ENCODE data around the gene LBHD2.
A peak's percentile ranks its signal among the peaks of the same experiment; 100 is the strongest.
"Not testable (repeated sequence)": the region's sequence is repeated elsewhere in the genome, so short reads cannot be mapped to it uniquely, and the experiment has no call there.

Gene LBHD2

DNA sequence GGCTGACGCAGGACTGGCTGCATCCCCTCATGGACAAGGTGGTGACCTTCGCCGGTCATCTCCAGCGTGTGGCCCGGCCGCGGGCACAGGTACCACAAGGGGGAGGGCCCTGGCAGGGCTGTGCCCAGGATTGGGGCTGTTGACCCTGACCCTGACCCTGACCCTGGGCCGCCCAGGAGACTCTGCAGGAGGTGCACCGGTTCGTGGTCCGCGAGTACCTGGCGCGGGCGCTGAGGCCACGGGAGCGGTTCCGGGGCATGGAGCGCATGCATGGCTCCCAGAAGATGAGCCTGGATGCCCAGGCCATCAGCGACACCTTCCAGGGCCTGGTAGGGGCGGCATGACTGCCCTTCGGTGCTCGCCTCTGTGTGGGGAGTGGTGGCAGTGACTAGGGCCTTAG is 23.4 kb downstream of the LBHD2 start:
- DNase-seq, result no peak

DNA sequence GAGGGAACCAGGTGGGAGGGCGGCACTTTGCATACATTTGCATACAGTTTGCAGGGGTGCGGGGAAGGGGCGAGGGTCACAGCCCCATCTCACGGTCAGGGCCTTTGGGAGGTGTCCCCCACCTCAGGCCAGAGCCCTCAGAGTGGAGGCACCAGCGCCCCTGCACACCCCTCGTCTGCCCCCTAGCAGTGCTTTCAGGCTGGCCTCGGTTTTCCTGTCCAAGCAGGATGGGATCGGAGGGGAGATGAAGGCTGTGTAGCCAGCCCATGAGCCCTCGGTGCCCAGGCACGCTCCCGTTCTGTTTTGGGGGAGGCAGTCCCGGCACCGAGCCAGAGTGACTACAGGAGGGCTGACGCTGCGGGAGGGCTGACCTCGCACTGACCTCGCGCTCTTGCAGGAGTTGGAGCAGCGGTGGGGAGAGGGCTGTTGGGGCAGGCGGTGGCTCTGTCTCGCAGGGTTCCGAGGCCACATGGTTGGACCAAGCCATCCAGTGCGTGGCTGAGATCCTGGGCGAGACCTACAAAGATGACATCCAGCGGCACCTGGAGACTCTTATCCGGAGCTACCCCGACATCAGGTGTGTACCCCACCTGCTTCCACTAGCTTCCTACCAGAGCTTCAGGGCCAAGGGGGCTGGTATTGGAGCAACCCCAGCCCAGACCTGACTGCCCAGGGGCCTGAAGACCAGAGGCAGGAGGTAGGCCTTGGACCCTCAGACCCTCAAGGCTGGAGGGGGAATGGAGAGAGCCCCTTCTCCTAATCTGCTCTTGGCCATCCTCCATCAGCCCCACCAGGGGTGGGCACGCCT is 24.1 kb downstream of the LBHD2 start:
- no peak for DNase-seq

DNA sequence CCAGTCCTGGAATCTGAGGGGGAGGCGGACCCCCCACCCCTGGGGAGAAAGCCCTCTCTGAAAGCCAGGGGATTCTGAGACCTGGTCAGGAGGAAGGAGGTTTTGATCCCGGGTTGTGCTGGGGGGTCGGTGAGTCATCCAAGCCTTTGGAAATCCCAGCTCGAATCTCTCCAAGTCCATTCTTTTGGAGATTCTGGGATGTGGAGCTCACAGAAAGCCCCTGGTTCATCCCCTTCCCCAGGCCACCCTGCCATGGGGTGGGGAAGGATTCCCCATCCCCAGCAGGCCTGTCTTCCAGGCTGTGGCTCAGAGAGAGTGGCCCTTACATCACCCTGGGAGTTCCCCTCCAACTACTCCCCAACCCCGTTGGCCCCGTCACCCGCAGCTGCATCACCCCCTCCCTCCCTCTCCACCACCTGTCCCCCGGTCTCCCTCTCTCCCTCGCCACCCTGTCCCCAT is 24.8 kb downstream of the LBHD2 start:
- DNase-seq, result no peak

DNA sequence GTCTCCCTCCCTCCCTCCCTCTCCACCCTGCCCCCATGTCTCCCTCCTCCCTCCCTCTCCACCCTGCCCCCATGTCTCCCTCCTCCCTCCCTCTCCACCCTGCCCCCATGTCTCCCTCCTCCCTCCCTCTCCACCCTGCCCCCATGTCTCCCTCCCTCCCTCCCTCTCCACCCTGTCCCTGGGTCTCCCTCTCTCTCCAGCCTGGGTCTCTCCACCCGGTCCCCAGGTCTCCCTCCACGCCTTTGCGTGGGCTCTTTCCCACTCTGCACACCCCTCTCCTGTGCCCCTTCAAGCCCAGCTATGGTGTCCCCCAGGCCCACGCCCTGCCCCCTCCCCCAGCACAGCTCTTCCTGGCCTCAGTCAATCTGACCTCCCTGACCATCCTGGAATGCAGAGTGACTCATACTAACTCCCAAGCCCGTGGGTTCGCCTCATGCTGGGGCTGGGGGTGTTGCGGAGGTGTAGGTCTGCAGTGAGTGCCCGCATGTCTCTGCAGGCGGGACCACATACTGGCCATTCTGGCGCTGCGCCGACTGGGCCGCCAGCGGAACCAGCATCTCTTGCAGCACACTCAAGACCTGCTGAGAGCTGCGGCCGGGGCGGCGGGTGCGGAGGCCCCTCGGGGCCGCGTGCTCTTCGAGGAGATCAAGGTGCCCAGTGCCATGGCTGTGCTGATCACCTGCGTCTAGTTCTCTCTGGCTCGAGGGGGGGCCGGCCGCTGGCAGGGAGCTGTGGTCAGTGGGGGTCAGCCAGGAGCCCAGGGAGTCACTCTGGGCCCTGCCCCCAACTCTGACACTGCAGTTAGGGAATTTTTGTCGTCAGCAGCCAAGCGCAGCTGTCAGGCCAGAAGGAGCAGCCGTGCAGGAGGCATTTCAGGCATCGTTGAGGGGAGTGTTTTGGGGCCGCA is 25.8 kb downstream of the LBHD2 start:
- no peak for DNase-seq

DNA sequence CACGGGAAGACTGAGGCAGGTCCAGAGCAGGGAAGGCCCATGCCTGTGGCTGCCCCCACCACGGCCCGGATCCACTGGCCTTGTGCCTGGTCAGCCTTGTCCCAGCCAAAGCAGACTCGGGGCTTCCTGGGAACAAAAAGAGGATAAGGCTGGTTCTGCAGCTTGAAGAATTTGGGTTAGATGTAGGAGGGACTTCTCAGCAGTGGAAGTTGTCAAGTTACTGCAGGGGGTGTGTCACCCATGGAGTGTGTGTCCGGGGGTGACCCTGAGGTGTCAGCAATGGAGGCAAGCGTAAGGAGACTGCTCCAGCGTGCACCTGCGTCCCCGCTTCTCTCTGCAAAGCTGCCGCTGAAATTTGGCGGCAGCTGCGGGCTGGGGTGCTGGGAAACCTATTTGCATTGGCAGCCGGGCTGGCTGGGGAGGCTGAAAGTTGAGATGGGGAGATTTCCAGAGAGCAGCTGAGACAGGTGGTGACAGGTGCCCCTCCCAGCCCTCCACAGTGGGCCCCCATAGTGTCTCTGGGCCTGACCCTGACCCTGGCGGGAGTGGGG is 26.7 kb downstream of the LBHD2 start:
- no peak for DNase-seq

DNA sequence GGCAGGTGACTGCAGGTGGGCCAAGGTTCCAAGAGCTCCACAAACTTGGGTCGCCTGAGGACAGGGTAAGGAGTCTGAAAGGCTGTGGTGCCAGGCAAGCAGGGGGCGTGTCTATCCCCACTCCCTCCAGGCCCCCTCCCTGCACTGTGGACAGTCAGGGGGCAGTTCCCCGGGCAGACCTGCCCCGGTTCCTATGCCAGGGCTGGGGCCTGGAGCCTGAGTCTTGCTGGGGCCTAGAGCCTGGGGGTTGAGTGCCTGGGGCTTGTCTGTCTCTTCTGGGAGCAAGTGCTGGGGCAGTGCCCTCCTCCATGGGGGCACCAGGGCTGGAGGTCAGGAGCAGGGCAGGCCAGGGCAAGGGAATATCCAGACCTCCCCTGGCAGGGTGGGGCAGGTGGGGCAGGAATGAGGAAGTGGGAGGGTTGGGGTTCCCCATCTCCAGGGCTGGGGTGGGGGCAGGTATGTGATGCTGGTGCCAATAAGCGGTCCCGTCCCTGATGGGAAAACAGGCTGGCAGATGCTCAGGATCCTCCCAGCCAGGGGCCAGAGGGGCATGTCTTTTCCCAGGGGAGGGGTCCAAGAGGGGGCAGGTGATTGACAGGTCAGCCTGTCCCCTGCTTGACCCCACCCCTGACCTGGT is 27.3 kb downstream of the LBHD2 start:
- DNase-seq, result no peak

DNA sequence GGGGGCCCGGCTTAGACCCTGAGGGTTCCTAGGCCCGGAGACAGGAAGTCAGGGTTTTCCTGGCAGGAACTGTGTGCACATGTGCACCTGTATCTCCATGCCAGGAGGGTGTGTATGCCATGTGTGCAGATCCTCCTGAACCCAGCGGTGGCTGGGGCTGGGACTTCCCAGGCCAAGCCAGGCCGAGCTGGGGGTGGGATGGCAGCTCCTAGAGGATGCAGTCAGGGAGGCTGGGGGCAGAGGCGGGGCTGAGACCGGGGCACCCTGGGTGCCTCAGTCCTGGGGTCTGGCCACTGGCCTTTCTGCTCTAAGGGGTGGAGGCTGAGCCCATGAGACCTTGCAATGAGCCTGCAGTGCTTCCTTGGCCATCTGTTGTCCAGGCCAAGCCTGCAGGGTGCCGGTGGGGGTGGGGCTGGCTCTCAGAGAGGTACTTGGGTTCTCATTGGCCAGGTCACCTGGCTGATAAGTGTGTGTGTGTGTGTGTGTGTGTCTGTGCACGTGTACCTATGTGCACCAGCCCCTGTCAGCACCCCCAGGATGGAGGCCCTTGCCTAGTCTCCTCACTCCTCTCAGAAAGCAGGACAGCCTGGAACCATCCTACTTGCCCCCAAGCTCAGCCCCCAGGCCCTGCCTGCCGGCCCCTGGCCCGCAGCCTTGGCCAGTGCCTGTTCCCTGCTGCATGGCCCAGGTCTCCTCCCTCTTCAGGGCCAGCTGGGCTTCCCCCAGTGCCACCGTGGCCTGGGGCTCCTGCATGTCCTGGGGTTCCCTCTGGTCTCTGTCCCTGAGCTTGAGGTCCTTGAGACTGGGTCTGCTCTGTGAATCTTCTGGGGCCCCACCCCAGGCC is 28.6 kb downstream of the LBHD2 start:
- no peak for DNase-seq

DNA sequence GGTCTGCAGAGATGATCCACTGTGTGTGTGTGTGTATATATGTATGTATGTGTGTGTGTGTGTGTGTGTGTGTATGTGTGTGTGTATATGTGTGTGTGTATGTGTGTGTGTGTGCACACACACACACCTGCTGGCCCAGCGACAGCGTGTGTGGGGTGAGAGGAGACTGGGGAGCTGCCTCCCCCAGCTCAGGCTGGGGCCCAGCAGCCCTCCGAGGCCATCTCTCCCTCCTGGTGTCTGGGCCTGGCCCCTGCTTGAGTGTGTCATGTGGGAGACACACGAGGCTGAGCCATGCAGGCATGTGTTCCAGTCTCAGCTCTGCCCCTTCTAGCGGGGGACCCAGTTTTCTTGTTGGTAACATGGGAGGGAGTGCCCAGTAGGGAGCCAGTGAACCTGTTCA is 29.3 kb downstream of the LBHD2 start:
- no peak for DNase-seq

DNA sequence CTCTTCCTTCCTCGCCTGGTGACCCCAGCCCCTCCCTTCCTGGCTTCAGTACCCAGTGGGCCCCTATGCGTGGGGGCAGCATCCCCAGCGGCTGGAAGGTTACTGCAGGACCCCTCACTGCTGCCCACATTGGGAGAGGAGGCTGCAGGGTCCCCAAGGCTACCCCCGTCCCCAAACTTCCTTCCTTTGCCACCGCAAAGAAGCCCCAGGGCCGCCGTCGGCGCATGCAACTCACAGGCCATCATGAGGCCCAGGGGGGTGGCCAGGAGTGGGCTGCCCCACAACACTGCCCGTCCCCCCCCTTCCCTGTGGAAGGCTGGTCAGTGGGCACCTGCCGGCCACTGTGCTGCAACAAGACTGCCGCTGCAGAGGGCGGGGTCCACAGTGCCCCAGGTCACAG is 29.8 kb downstream of the LBHD2 start:
- DNase-seq, result no peak

DNA sequence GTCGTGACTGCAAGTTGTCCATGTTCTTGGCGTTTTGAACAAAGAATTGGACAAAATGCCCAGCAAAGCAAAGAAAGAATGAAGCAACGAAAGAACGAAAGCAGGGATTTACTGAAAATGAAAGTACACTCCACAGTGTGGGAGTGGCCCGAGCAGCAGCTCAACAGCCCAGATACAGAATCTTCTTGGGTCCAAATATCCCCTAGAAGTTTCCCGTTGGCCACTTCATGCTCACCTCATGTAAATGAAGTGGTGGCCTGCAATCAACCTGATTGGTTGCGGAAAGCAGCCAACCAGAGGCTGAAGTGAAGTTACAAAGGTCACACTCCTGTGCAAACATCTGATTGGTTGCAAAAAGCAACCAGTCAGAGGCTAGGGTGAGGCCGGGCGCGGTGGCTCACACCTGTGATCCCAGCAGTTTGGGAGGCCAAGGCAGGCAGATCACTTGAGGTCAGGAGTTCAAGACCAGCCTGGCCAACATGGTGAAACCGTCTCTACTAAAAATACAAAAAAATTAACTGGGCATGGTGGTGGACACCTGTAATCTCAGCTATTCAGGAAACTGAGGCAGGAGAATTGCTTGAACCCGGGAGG is 31.2 kb downstream of the LBHD2 start:
- not testable (repeated sequence) for DNase-seq

DNA sequence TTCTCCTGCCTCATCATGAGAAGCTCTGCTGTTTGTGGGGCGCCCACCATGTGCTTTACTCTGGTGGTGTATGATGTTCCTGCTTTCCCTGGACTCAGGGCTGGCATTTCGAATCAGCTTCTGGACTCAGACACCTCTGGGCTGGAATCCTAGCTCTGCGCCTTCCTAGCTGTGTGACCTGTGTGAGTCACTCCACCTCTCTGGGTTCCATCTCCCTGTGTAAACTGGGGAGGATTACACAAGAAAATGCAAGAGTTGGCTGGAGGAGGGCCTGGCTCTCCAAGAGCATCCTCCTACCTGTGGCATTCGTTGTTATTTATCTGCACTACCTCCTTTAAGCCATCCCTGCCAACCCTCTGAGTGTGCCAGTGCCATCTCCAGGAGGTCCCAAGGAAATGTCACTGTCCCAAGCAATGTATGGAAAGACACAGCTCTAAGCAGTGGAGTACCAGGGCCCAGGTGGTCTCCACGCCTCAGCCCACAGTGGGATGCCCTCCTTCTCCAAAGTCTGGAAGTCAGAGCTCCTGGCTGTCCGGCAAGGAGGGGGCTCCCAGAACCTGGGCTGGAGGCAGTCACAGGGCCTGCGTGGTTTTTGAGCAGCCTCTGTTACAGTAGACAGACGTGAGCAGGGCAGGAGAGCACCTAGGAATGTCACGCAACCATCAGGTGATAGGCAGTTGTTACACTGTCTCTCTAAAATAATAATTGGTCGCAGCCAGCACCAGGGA is 32.0 kb downstream of the LBHD2 start:
- DNase-seq, result no peak

DNA sequence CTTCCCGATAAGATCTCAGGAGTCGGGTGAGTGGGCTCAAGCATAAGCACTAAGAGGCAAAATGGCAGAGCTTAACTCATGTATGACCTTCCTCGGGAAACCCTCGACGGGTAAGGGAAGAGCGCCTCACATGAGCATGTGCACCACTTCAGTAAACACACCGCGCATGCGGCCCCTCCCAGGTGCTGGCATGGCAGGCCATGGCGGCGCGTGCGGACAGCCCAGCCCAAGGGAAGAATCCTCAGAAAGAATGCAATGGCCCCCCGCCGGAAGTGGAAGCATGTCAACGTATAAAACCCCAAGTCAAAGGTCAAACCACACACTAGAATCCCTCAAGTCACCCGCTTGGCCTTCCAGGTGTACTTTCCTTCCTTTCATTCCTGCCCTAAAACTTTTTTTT is 32.6 kb downstream of the LBHD2 start:
- no peak for DNase-seq

DNA sequence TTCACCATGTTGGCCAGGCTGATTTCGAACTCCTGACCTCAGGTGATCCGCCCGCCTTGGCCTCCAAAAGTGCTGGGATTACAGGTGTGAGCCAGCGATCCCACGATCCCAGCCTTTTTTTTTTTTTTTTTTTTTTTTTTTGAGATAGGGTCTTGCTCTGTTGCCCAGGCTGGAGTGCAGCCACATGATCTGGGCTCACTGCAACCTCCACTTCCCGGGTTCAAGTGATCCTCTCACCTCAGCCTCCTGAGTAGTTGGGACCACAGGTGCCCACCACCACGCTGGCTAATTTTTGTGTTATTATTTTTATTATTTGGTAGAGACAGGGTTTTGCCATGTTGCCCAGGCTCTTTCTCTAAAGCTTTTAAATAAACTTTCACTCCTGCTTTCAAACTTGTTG is 33.5 kb downstream of the LBHD2 start:
- not testable (repeated sequence) for DNase-seq

DNA sequence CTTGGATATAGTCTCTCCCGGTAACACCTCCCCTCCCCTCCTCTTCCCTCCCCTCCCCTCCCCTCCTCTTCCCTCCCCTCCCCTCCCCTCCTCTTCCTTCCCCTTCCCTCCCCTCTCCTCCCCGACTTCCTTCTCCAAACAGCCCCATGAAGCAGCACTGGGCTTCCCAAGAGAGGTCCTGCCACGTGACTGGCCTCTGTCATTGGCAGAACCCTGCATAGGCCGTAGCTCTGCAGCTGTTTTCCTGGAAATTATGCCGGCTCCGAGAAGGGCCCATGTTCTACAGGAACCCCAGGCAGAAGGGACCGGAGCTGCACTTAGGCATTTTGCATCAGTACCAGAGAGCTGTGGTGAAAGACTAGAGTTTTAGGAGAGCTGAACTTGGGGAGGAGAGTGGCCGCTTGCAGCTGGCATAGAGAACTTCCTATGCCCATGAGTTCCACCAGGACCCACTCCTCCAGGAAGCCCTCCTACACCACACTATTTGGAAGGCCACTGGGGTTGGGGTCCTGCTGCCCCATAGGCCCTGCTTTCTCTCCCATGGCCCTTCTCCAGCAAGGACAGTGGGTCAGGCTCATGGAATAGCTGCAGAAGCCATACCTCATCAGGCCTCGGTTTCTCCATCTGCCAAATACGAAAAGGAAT is 34.1 kb downstream of the LBHD2 start:
- no peak for DNase-seq

DNA sequence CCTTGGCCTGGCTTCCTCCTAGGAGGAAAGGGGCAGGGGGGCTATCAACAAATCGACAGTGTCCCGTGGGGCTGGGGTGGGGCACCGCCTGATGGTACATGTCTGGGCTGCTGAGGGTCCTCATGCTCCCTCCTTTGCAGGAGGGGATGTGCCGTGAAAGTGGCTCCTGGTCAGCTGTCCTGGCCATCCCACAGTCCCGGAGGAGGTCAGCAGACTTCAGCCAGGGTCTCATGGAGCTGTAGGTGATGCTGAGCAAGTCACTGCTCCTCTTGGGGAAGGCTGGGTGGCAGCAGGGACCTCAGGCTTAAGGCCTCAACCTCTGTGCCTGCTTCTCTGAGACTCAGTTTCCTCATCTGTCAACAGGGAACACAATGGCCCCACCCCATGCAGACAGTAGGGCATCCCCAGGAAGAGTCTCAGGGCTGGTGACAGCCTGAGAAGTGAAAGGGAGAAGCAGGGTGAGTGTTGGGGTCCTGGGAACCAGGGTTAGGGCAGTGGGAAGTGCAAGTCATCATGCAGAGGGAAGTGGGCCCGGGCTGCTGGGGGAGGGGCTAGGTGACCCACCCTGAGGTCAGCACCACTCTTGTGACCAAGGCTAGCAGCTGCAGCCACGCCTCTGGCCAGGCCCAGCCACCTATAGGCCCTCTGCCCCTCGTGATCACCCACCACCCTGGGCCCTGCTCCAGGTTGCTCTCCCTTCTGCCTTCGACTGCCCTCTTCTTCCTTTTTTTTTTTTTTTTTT is 34.8 kb downstream of the LBHD2 start:
- DNase-seq, result no peak

DNA sequence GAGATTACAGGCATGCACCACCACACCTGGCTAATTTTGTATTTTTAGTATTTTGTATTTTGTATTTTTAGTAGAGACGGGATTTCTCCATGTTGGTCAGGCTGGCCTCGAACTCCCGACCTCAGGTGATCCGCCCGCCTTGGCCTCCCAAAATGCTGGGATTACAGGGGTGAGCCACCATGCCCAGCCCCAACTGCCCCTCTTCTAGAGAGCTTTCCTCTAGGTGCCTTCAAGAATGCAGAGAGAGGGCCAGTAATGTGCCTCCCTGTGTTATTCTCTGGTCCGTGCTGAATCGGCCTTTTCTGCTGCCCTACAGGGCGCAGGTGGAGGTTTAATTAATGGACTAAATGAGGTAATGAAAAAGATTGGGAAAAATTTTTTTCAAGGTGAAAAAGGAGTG is 35.5 kb downstream of the LBHD2 start:
- DNase-seq, result not testable (repeated sequence)

DNA sequence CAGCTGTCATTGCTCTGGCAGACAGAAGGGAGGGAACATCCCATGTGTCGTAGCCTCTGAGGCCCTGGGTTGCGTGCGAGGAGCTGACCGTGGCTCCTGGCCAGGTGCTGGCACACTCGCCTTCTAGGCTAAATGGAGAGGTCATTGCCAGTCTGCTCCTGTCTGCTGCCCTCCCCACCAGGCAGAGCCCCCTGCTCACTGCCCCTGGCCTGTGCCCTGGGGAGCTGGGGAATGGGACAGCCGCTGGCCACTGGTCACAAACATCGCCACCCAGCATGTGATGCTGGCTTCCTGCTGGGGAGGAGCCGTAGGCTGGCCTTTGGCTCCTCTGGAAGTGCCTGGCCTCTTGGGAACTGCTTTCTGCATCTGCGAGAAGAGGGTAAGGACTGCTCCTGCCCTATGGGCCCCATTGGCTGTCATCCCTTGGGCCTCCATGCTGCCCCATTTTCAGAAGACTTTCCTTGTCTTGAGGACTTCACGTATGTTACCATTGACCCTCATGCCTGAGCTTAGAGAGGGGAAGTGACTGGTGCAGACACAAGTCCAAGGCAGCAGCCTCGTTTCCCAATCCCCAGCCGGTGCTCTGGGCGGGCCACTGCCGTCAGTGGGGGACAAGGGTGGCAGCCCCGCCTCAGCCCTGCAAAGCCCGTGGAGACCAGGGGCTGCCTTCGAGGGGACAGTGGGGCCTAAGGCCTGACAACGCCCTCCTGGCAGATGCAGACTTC is 37.3 kb downstream of the LBHD2 start:
- no peak for DNase-seq

DNA sequence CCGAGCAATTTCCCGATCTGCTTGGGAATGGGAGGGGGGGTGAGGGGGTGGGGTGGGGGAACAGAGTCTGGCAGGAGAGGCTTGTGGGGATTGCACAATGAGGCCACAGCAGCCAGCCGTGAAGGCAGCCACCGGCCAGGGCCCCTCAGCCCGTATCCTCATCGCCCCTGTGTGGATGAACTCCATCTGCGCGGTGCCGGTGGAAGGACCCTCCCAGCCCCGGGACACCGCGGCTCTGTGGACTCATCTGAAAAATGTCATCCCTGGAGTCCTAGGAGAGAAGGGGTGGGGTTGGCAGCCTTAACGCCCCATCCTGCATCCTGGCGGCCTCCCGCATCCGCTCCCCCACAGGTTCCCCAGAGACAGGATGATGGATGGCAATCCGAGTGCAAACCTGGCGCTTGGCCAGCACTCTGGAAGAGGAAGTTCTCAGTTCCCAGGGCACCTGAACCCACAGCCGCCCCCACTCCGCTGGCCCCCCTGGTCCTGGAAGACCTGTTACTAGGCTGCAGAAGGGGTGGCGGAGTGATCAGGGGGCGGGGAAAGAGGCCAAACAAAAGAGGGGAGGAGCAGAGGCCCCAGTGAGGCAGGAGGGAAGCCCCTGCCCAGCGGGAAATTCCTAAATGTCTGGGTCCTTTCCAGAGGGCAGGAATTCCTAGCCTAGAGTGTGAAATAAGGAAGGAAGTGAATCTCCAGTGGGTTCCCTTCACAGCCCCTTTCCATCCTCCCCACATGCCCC is 38.0 kb downstream of the LBHD2 start:
- peak; percentile 59 for DNase-seq

All from NCI-H2227 treated with DMSO at 0.1 percent for 48 hours (cell line).